SK-N-SH (cell line): ENCODE measurements around the gene TMEM205.

Source experiments
- CTCF ChIP-seq: fragments of 200-600 bp; sonication (generic); IDR thresholded peaks from 2 replicates; pipeline ENCODE4 v1.6.1; 2017; ENCODE audit warnings: antibody characterized with exemption, mild to moderate bottlenecking, moderate library complexity
- EZH2phosphoT487 ChIP-seq: fragments of 200-600 bp; sonication (generic); IDR thresholded peaks from 2 replicates; pipeline ENCODE4 v1.6.1; 2017; ENCODE audit warnings: low read depth, mixed run types, mild to moderate bottlenecking, antibody characterized with exemption, moderate library complexity, borderline replicate concordance
- FOXM1 ChIP-seq: IDR thresholded peaks from 2 replicates; pipeline ENCODE4 v1.4.0; 2012; ENCODE audit warnings: low read depth, mild to moderate bottlenecking
- RAD21 ChIP-seq: IDR thresholded peaks from 2 replicates; pipeline ENCODE4 v1.6.1; 2012; ENCODE audit warnings: mild to moderate bottlenecking, low read length
- RCOR1 ChIP-seq: fragments of 150-350 bp; IDR thresholded peaks from 2 replicates; pipeline ENCODE4 v1.6.1; 2017; ENCODE audit warnings: antibody characterized with exemption, low read length
- YY1 ChIP-seq: IDR thresholded peaks from 2 replicates; pipeline ENCODE4 v1.4.0; 2012; ENCODE audit warnings: low read depth, mild to moderate bottlenecking

- TF ChIP-seq CTCF (no peak), RAD21 (no peak), YY1 (no peak), RCOR1 (no peak), FOXM1 (no peak), EZH2phosphoT487 (no peak)
Measured at GRCh38 chr19:11364296-11364904, 18.3 kb upstream of the TMEM205 start.
